HG03097 (cell line): ENCODE results near the gene BTG2.
"Not testable (repeated sequence)": the region's sequence is repeated elsewhere in the genome, so short reads cannot be mapped to it uniquely, and the experiment has no call there.

ENCODE experiments used
- ATAC-seq: cut with Tn5 transposase; IDR thresholded peaks from one replicate; pipeline ENCODE4 v1.9.1; 2021; ENCODE audit not compliant: unreplicated experiment, low FRiP score

The BTG2 gene

DNA sequence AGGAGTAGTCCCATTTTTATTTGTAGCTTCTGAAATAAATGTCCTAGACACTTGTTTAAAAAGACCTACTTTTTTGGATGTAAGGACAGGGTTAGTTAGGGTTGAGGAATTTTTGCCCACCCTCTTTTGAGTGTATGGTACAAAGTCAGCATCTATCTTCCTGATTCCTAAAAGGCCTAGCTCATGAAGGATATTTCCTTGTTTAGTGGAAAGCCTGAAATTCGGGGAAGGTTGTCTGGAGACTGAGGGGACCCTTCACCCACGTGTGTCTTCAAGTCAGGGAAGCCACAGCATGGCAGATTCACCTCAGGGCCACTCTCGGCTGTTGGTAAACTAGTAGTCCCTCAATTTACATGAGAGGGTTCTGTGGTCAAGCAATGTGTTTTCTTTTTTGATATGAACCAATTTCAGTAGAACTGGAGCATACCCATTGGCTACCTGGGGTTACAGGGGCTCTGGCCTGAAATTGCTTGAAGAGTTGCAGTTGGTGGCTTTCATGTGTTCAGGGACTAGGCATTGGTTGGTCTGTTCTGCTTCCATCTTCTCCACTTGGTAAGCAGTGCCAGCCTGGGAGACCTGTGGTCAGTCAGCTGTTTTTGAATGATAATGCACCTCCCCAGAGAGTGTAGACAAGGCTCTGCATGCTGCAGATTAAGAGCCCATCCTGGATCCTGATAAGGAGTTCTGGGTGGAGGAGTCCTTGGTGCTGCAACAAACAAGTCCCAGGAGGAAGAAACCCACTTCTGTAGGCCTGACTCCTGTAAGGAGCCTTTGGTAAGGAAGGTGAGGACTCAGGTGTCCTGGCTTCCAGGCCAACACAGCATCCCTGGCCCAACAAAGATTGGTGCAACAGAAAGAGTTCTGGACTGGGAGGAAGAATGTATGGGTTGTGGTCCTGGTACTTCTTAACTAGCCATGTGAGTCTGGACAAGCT lies 6.3 kb downstream of the BTG2 start:
- no peak for ATAC-seq

- not testable (repeated sequence) for ATAC-seq
Observed at GRCh38 chr1:203314025-203314759, 8.9 kb downstream of the BTG2 start.

DNA sequence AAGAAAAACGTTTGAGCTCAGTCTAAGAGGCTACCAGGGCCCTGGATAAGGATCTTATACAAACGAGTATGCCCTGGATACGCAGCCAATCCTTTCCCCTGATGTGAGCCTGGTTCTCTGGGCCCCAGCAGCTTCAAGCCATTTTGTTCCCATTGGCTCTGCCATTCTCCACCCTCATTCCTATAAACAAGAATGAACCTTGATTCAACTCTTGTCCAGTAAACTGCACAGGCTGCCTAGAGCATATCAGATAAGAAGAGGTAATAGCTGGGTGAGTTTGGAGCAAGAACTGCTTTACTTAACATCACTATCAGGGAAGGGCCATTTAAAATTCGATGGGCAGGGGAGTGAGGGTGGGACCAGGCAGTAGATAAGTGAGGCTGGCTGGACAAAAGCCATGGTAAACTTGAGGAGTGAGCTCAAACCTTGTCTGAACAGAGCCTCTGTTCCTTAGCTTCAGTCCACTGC lies 11.3 kb downstream of the BTG2 start:
- no peak for ATAC-seq

- no peak for ATAC-seq
Observed at GRCh38 chr1:203317429-203318228, 12.3 kb downstream of the BTG2 start.

GRCh38 chr1:203318229-203318517 lies 12.9 kb downstream of the BTG2 start:
- no peak for ATAC-seq

- peak; percentile 52 for ATAC-seq
Observed at GRCh38 chr1:203320591-203321272, 15.4 kb downstream of the BTG2 start.

GRCh38 chr1:203321273-203322052 lies 16.1 kb downstream of the BTG2 start:
- no peak for ATAC-seq

- ATAC-seq = no peak
Observed at GRCh38 chr1:203322500-203323179, 17.3 kb downstream of the BTG2 start.

GRCh38 chr1:203323587-203323986 lies 18.3 kb downstream of the BTG2 start:
- ATAC-seq = no peak

DNA sequence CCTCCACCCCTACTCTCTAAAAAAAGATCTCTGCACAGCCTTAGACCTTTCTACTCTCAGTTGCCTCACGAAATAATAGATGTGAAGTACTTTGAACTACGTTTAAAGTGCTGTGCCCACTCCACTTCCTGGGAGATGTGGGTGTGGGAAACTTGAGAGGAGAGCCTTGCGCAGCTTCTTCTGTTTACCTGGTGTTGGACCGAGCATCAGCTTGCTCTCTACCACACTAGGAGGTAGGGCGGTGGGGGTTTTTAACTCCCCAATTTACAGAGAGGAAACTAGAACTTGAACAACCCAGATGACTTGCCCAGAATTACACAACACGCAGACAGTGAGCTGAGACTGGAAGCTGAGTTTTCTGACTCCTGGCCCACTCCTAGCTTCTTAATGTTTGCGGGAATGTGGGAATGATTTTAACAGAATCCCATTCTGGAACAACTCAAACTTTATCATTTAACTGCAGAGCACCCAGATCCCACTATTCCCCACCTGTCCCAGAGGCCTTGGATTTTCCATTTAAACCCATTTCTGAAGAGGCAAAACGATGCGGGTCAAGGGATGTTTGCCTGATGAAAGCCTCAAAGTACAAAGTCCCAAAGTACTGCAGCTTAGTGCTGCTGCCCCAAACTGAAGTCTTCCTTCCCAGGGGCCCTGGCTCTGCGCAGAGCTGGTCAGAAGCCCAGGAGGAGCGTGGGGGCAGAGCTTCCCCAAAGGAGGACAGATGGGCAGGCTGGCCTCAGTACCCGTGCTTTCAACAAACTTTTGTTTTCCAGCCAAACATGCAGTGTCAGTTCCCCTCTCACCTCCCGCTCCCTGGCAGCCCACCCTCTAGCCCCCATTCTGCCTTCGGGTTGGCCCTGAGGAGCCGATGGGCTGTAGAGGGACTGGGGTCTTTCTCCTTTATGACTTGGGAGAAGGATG lies 19.0 kb downstream of the BTG2 start:
- no peak for ATAC-seq

DNA sequence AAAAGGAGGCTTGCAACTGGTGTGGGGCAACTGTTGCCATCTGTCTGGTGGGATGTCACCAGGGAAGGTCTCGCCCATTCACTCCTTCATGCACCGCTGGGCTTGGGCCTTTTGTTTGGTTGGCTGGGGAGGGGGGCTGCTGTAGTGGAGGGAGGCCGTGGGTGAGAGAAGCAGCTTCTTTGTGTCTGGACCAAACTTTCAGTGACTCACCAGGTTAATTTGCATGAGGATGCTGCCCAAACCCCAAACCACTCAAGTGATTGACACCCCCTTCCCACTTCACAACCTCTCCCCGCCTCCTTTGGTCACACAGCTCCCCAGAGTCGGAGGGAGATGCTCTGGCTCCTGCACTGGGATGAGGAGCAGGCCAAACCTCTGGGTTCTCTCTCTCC lies 19.7 kb downstream of the BTG2 start:
- peak; percentile 26 for ATAC-seq

- no peak for ATAC-seq
Observed at GRCh38 chr1:203325418-203326091, 20.2 kb downstream of the BTG2 start.

DNA sequence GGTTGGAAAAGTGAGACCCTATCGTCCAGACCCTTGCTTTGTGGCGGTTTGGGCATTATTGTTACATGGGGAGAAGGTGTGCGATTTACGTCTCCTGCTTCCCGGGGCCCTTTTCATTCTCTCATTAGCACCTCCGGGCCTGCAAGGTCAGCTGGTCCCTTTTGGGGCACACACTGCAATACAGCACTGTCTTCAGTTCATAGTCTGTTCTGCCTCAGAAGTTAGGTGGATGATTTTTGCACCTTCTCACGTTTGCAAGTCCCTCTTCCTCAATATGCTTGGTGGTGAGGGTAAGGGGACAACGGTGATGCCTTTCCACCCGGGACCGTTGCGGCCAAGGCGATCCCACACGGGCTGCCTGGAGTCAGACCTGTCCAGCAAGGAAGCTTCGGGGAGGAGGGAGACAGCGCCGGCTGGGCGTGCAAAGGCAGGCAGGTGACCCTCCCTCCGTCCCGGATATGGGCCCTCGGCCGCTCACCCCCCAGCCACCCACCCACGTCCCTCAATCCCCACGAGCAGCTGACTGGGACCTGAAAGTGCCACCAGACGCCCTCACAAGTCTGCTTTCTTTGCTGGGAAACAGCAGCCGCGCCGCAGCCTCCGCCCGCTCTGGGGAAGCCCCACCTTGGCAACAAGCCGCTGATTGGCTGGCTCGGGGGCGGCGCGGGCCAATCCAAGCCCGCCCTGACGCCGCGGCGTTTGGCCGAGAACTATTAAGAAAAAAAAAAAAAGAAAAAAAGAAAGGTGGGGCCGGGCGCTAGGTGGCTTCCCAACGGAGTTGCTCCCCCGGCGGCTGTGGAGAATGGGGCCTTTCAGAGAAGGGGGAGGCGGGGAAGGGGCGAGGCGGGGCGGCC lies 21.7 kb downstream of the BTG2 start:
- ATAC-seq = peak; percentile 60

DNA sequence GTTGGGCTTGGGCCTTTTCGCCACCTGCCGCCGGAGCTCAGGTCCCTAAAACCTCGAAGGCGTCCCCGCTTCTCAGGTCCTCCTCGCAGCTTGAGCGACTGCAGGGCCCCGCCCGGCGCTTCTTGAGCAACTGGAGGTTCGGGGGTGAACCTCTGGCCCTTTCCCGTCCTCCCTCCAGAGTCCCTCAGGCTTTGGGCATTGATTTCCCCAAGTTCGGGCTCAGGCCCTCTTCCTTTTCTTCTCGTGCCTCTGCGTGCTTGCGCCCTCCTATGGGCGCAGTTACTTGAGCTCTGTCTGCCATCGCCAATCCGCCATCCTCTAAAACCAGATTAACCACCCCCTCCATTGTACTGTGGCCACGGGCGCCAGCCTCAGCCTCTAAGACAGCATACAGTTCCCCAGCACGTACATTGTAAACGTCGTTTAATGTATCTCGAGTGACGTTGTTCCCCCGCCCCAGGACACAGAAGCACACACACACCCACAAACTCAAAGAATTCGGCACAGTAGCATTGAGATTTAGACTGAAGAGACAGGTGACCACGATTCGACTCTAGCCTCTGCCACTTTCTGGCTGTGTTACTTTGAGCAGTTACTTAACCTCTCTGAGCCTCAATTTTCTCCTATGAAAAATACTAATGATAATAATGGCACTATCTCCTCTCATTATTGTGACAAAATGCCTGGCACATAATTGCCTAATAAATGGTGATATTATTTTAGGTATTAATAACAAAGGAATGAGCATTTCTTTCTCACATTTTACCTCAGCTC lies 22.6 kb downstream of the BTG2 start:
- ATAC-seq = peak; percentile 21

GRCh38 chr1:203328714-203329122 lies 23.4 kb downstream of the BTG2 start:
- no peak for ATAC-seq

- ATAC-seq = no peak
Observed at GRCh38 chr1:203331224-203331623, 25.9 kb downstream of the BTG2 start.
